GM10847 (cell line): ENCODE data around the gene ABCB6.

Source experiments
- POLR2A ChIP-seq: IDR thresholded peaks from 2 replicates; pipeline ENCODE4 v1.6.1; 2011; ENCODE audit not compliant: insufficient read length; ENCODE audit errors: extremely low read depth

Gene ABCB6

GRCh38 chr2:219172231-219173154 is 46.3 kb downstream of the ABCB6 start:
- TF ChIP-seq POLR2A = no peak

DNA sequence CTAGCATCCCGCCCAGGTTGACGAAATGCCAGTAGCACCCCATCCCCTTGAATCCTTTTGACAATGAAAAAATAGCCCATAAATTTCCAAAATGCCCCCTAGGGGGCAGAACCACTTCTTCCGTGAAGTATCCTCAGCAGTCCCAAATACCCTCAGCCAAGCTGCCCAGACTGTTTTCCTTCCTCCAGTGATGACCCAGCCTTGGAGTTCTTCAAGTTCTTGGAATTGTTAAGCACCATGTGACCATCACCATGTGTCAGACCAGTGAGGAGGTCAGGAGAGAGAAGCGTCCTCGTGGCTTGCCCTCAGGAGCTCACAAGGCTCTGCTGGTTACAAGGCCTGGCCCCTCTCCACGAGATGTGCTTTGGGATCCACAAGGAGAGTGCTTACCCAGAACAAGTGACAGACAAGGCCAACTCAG is 47.5 kb downstream of the ABCB6 start:
- no peak for TF ChIP-seq POLR2A

GRCh38 chr2:219169930-219170654 is 48.7 kb downstream of the ABCB6 start, which contains the start of gene SLC23A3:
Gene SLC23A3 (minus strand): TSS chr2:219170029. CDS start chr2:219169984, 45 bp downstream.
- TF ChIP-seq POLR2A = no peak

GRCh38 chr2:219168932-219169331 is 49.8 kb downstream of the ABCB6 start:
- no peak for TF ChIP-seq POLR2A

- no peak for TF ChIP-seq POLR2A
Measured at GRCh38 chr2:219168526-219168925, 50.2 kb downstream of the ABCB6 start.

DNA sequence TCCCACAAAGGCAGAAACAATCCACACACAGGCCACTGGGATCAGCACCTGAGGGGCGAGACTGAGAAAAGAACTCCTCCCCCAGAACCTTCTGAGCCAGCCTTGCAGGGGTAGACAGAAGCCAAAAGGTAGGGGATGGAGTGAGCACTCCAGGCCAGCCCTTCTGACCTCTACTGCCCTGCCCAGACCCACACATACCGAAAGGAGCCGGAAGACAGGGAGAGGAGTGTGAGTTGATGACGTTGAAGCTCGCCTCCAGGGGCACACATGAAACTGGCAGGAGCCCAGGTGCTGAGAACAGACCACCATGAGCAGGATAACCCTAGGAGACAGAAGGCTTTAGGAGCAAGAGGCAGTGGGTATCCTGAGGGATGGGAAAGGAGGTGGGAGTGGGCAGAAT is 50.8 kb downstream of the ABCB6 start:
- TF ChIP-seq POLR2A = no peak

GRCh38 chr2:219165058-219165911 is 53.5 kb downstream of the ABCB6 start:
- TF ChIP-seq POLR2A = no peak

GRCh38 chr2:219163156-219163555 is 55.6 kb downstream of the ABCB6 start:
- no peak for TF ChIP-seq POLR2A

DNA sequence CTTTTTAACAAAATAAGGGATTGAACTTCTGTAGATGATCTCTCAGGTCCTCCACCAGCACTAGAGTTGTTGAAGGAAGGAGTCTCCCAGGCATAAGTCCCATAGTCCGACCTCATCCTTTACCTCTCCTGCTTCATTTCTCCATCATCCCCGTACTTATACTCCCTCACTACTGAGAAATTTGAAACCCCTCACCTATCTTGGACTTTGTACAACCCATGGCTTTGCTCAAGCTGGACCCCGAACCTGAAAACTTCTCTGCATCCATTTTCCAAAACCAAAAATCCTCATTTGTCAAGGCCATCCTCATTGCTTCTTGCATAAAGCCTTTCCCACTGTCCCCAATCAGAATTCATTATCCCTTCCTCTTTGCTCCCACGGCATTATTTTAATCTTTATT is 57.7 kb downstream of the ABCB6 start:
- no peak for TF ChIP-seq POLR2A

DNA sequence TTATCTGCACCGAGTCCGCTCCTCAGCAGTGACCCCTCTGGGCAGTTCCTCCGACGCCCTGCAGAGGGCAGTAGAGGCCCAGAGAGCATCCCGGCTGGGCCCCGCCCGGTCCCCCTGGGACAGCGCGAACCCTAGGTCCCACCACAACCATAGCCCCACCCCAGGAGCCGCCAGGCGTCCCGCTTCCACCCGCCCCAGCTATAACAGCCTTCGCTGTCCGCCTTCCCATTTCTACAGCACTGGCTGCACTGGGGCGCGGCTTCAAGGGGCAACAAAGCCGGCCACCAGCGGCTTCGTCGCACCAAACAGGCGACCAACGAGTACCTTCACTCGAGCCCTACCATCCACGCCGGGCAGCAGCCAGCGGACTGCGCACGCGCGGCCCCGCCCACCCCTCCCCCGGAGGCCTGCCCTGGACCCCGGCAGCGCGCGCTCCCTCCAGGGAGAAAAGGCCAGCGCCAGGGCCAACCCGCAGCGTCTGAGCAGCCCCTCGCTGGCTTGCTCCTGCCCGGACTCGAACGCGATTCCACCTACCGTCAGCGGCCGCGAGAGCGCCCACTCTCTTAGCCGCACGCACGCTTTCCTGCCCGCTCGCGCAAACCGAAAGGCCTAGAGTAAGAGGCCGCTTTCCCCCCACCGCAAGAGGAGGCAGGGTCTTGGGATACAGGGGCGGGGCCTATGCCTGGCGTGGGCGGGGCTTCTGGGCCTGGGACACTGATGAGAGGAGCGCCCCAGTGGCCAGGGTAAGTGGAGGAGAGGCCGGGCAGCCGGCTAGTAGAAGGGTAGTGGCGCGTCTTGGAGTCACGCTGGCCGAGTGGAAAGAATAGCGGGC is 58.4 kb downstream of the ABCB6 start, which contains the start of gene NHEJ1:
Gene NHEJ1 (minus strand): TSS at position 630 of the 832 bp plus-strand sequence. CDS start 2,453 bp downstream, outside the sequence.
- TF ChIP-seq POLR2A = peak; percentile 73
